ENCODE measurements around the gene C17orf100. TPM values are rescaled to one million over a fixed set of nuclear protein-coding genes. Genes with fewer than 3 reads are reported as not detected.

The C17orf100 gene
- total and polyA plus RNA-seq, 2 of the 13 experiments (the other 11 are each of a cell fraction or from before 2014, with no cell fraction given): 3.6 to 8.7 TPM

GRCh38 chr17:6670999-6671398 is 19.4 kb downstream of the C17orf100 start:
- FAIRE-seq: no peak
- TF ChIP-seq, protein P1, sequence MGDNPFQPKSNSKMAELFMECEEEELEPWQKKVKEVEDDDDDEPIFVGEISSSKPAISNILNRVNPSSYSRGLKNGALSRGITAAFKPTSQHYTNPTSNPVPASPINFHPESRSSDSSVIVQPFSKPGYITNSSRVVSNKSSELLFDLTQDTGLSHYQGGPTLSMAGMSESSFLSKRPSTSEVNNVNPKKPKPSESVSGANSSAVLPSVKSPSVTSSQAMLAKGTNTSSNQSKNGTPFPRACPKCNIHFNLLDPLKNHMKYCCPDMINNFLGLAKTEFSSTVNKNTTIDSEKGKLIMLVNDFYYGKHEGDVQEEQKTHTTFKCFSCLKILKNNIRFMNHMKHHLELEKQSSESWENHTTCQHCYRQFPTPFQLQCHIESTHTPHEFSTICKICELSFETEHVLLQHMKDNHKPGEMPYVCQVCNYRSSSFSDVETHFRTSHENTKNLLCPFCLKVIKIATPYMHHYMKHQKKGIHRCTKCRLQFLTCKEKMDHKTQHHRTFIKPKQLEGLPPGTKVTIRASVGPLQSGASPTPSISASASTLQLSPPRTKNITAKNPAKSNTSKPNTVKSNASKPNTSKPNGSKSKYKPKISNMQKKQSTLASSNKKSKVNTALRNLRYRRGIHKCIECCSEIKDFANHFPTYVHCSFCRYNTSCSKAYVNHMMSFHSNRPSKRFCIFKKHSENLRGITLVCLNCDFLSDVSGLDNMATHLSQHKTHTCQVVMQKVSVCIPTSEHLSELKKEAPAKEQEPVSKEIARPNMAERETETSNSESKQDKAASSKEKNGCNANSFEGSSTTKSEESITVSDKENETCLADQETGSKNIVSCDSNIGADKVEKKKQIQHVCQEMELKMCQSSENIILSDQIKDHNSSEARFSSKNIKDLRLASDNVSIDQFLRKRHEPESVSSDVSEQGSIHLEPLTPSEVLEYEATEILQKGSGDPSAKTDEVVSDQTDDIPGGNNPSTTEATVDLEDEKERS (CRISPR knock-in tag; IDR thresholded peaks at IDR 0.05): no peak
- TF ChIP-seq RFX5 (IDR thresholded peaks at IDR 0.05; ENCODE audit: low read depth, low read length): no peak
- no peak for TF ChIP-seq CBX2 (IDR thresholded peaks at IDR 0.05; ENCODE audit: low read depth, low read length)
- no peak for TF ChIP-seq CBX2 (CRISPR knock-in tag; IDR thresholded peaks at IDR 0.05; ENCODE audit: low read depth)
- TF ChIP-seq PLSCR1 (CRISPR knock-in tag; IDR thresholded peaks at IDR 0.05; ENCODE audit: borderline replicate concordance): no peak
- no peak for TF ChIP-seq SMARCE1 (IDR thresholded peaks at IDR 0.05; ENCODE audit: borderline replicate concordance)
- TF ChIP-seq SALL2 (CRISPR knock-in tag; IDR thresholded peaks at IDR 0.05): no peak
- TF ChIP-seq ZBTB44 (CRISPR knock-in tag; IDR thresholded peaks at IDR 0.05): no peak
- TF ChIP-seq ZSCAN20 (CRISPR knock-in tag; IDR thresholded peaks at IDR 0.05; ENCODE audit: borderline replicate concordance): no peak
- TF ChIP-seq TFAP4 (IDR thresholded peaks at IDR 0.05; ENCODE audit: borderline replicate concordance, low read depth): no peak
- 87% methylated on average over 6 of the region's 6 CpGs for WGBS (ENCODE audit: low lambda C conversion rate)
- H3K9me3 ChIP-seq (ENCODE audit: low read length): no peaks in the 10 kb centered on the region
- ATAC-seq: no peak
- H3K79me2 ChIP-seq (ENCODE audit: insufficient read depth, low read length): no peaks in the 10 kb centered on the region
- intact Hi-C loops (cut with micrococcal nuclease; ENCODE audit: unreplicated experiment): no loop called here
- ChIA-PET CTCF (ENCODE audit: low intra/inter-chr PET ratio, low total read pairs) (no interaction called here), POLR2A (interaction anchor here (1.2 to 1.8 kb wide), 3 partner anchors 29 to 41 kb away, joined by 4 to 10 read pairs (median 7); no protein-coding TSS in a partner anchor)
- no peak for DNase-seq (ENCODE audit: low spot score)
- H2AFZ ChIP-seq (ENCODE audit: low read length): no peak overlapping the region
- no peak overlapping the region for H3K27ac ChIP-seq (ENCODE audit: extremely low read length, insufficient read depth, low read length)
- peaks cover 56% of the 10 kb centered on the region for H3K4me1 ChIP-seq (ENCODE audit: insufficient read depth, low read length)
- H4K20me1 ChIP-seq (ENCODE audit: insufficient read depth, low read length): no peaks in the 10 kb centered on the region
- H3K36me3 ChIP-seq (replicated peaks in 1 of 2; ENCODE audit: control insufficient read depth in 1 of 2, insufficient read depth in 2 of 2, low read length in 2 of 2): no peaks in the 10 kb centered on the region
- H3K27me3 ChIP-seq (ENCODE audit: control insufficient read depth in 1 of 2, insufficient read depth in 2 of 2, low read length in 2 of 2): no peaks in the 10 kb centered on the region
- BruUV-seq (replicated peaks): no TSS peak
- H3K4me2 ChIP-seq (ENCODE audit: low read depth, low read length): no peak overlapping the region
- in situ Hi-C loops (cut with HindIII; ENCODE audit: extremely low pct_ligation_motif_present, low pct_unique_long_range_greater_than_20kb): no loop called here
- 0 out of 2 replicates have a peak overlapping the region, but pooled peaks have one; percentile 6 for H3K9ac ChIP-seq (ENCODE audit: insufficient read depth, low read depth, low read length)
- H3K4me3 ChIP-seq (replicated peaks in 1 of 3; ENCODE audit: insufficient read depth in 1 of 3, low read depth in 2 of 3, low read length in 3 of 3): no peak overlapping the region
